Measurements from ENCODE around the gene POLR3F.

DNA sequence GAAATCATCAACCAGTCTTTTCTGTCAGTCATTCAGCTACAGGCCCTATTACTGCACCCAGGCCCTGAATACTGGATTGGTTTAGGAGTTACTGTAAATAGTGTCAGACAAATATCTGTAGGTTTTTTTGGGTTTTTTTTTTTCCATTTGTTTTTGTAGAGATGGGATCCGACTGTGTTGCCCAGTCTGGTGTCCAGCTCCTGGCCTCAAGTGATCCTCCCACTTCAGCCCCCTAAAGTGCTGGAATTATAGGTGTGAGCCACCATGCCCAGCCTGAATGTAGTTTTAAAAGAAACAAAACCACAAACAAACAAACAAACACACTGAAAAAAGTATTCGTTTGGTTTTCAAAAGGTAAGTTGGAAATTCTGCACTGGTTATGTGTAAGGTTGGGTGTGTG is 40.0 kb upstream of the POLR3F start:
- TF ChIP-seq, protein P1, sequence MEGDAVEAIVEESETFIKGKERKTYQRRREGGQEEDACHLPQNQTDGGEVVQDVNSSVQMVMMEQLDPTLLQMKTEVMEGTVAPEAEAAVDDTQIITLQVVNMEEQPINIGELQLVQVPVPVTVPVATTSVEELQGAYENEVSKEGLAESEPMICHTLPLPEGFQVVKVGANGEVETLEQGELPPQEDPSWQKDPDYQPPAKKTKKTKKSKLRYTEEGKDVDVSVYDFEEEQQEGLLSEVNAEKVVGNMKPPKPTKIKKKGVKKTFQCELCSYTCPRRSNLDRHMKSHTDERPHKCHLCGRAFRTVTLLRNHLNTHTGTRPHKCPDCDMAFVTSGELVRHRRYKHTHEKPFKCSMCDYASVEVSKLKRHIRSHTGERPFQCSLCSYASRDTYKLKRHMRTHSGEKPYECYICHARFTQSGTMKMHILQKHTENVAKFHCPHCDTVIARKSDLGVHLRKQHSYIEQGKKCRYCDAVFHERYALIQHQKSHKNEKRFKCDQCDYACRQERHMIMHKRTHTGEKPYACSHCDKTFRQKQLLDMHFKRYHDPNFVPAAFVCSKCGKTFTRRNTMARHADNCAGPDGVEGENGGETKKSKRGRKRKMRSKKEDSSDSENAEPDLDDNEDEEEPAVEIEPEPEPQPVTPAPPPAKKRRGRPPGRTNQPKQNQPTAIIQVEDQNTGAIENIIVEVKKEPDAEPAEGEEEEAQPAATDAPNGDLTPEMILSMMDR (IDR thresholded peaks at IDR 0.05; ENCODE audit: insufficient read depth, low read length), result no peak
- TF ChIP-seq POLR2AphosphoS5 (IDR thresholded peaks at IDR 0.05; ENCODE audit: low read depth), result no peak
- TF ChIP-seq SPI1 (IDR thresholded peaks at IDR 0.05; ENCODE audit: borderline replicate concordance, low read depth), result no peak
- TF ChIP-seq, protein P2, sequence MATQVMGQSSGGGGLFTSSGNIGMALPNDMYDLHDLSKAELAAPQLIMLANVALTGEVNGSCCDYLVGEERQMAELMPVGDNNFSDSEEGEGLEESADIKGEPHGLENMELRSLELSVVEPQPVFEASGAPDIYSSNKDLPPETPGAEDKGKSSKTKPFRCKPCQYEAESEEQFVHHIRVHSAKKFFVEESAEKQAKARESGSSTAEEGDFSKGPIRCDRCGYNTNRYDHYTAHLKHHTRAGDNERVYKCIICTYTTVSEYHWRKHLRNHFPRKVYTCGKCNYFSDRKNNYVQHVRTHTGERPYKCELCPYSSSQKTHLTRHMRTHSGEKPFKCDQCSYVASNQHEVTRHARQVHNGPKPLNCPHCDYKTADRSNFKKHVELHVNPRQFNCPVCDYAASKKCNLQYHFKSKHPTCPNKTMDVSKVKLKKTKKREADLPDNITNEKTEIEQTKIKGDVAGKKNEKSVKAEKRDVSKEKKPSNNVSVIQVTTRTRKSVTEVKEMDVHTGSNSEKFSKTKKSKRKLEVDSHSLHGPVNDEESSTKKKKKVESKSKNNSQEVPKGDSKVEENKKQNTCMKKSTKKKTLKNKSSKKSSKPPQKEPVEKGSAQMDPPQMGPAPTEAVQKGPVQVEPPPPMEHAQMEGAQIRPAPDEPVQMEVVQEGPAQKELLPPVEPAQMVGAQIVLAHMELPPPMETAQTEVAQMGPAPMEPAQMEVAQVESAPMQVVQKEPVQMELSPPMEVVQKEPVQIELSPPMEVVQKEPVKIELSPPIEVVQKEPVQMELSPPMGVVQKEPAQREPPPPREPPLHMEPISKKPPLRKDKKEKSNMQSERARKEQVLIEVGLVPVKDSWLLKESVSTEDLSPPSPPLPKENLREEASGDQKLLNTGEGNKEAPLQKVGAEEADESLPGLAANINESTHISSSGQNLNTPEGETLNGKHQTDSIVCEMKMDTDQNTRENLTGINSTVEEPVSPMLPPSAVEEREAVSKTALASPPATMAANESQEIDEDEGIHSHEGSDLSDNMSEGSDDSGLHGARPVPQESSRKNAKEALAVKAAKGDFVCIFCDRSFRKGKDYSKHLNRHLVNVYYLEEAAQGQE (IDR thresholded peaks at IDR 0.05; ENCODE audit: insufficient replicate concordance, low read depth), result no peak
- no peak for TF ChIP-seq GABPA (IDR thresholded peaks at IDR 0.05; ENCODE audit: low read depth)
